Neural cell (in vitro differentiated cells): ENCODE data around the gene GPAM. TPM values are rescaled to one million over a fixed set of nuclear protein-coding genes. Genes with fewer than 3 reads are reported as not detected.

Source experiments
- H2AFZ ChIP-seq: fragments of 200-600, 300-800 bp; sonication (generic), shearing (Covaris generic); 2 replicates; pipeline ENCODE4 v1.6.0; 2014; ENCODE audit warnings: low read depth, mild to moderate bottlenecking, antibody characterized with exemption, low read length, moderate library complexity
- H3F3A ChIP-seq: fragments of 200-600 bp; shearing (Covaris generic); 2 replicates; pipeline ENCODE4 v1.6.1; 2016; ENCODE audit warnings: mild to moderate bottlenecking, moderate library complexity, mixed read lengths, antibody characterized with exemption, low read length; ENCODE audit not compliant: insufficient read depth, poor library complexity, severe bottlenecking
- H3K27ac ChIP-seq: fragments of 200-600, 300-800 bp; sonication (generic), shearing (Covaris generic); 2 replicates; pipeline ENCODE4 v1.5.1; 2014; ENCODE audit warnings: mild to moderate bottlenecking, low read length, moderate library complexity
- H3K27me3 ChIP-seq: fragments of 300-800, 200-600 bp; sonication (generic), shearing (Covaris generic); 2 replicates; pipeline ENCODE4 v1.6.0; 2014; ENCODE audit warnings: mild to moderate bottlenecking, low read depth, low read length, moderate library complexity; ENCODE audit not compliant: insufficient read depth
- H3K36me3 ChIP-seq: fragments of 300-800, 200-600 bp; sonication (generic), shearing (Covaris generic); 2 replicates; pipeline ENCODE4 v1.5.1; 2014; ENCODE audit warnings: mild to moderate bottlenecking, antibody characterized with exemption, low read length, moderate library complexity; ENCODE audit not compliant: insufficient read depth
- H3K4me2 ChIP-seq: fragments of 300-800, 200-600 bp; sonication (generic), shearing (Covaris generic); 2 replicates; pipeline ENCODE4 v1.6.0; 2014; ENCODE audit warnings: mild to moderate bottlenecking, low read length
- H3K4me3 ChIP-seq: fragments of 300-800, 200-600 bp; sonication (generic), shearing (Covaris generic); 2 replicates; pipeline ENCODE4 v1.5.1; 2014; ENCODE audit warnings: mild to moderate bottlenecking, low read length, moderate library complexity
- H3K79me2 ChIP-seq: fragments of 200-600 bp; shearing (Covaris generic); replicated peaks from 2 replicates; pipeline ENCODE4 v1.6.0; 2014; ENCODE audit warnings: mild to moderate bottlenecking, low read length, moderate library complexity; ENCODE audit not compliant: insufficient read depth
- H3K9ac ChIP-seq: fragments of 300-800, 200-600 bp; sonication (generic), shearing (Covaris generic); 2 replicates; pipeline ENCODE4 v1.6.1; 2016; ENCODE audit warnings: mild to moderate bottlenecking, low read length, mixed read lengths
- H3K9me2 ChIP-seq: fragments of 200-600 bp; shearing (Covaris generic); 2 replicates; pipeline ENCODE4 v1.6.1; 2016; ENCODE audit warnings: mild to moderate bottlenecking, low read length, mixed read lengths; ENCODE audit not compliant: insufficient read depth
- H3K9me3 ChIP-seq: fragments of 200-600, 300-800 bp; sonication (generic), shearing (Covaris generic); 2 replicates; pipeline ENCODE4 v1.6.1; 2016; ENCODE audit warnings: mild to moderate bottlenecking, mixed run types, low read length, moderate library complexity, mixed read lengths
- H4K20me1 ChIP-seq: fragments of 200-600 bp; shearing (Covaris generic); 2 replicates; pipeline ENCODE4 v1.6.1; 2016; ENCODE audit warnings: mild to moderate bottlenecking, mixed run types; ENCODE audit not compliant: insufficient read depth
- CTCF ChIP-seq: fragments of 450-650 bp; IDR thresholded peaks from 2 replicates; pipeline ENCODE4 v1.5.1; 2014; ENCODE audit warnings: antibody characterized with exemption, mild to moderate bottlenecking, moderate library complexity; ENCODE audit not compliant: poor library complexity, severe bottlenecking
- EP300 ChIP-seq: fragments of 450-650 bp; conservative IDR thresholded peaks from 2 replicates; pipeline ENCODE4 v1.6.1; 2014; ENCODE audit warnings: antibody characterized with exemption, mild to moderate bottlenecking, moderate library complexity; ENCODE audit not compliant: poor library complexity, severe bottlenecking
- EZH2 ChIP-seq: fragments of 200-600, 300-800 bp; shearing (Covaris generic), sonication (generic); IDR thresholded peaks from 2 replicates; pipeline ENCODE4 v1.6.1; 2014; ENCODE audit warnings: antibody characterized with exemption, low read length, borderline replicate concordance, mild to moderate bottlenecking; ENCODE audit not compliant: insufficient read depth, poor library complexity, severe bottlenecking
- MXI1 ChIP-seq: fragments of 450-650 bp; conservative IDR thresholded peaks from 2 replicates; pipeline ENCODE4 v1.6.1; 2014; ENCODE audit warnings: antibody characterized with exemption, mild to moderate bottlenecking; ENCODE audit not compliant: poor library complexity, severe bottlenecking
- POLR2AphosphoS5 ChIP-seq: IDR thresholded peaks from 2 replicates; pipeline ENCODE4 v1.6.1; 2012
- RAD21 ChIP-seq: fragments of 450-650 bp; conservative IDR thresholded peaks from 2 replicates; pipeline ENCODE4 v1.6.1; 2014; ENCODE audit warnings: antibody characterized with exemption, mild to moderate bottlenecking, moderate library complexity
- REST ChIP-seq: IDR thresholded peaks from 2 replicates; pipeline ENCODE4 v1.6.1; 2012; ENCODE audit warnings: borderline replicate concordance
- SMC3 ChIP-seq: fragments of 450-650 bp; conservative IDR thresholded peaks from 2 replicates; pipeline ENCODE4 v1.6.1; 2014; ENCODE audit warnings: antibody characterized with exemption, mild to moderate bottlenecking, moderate library complexity; ENCODE audit not compliant: poor library complexity
- TAF1 ChIP-seq: IDR thresholded peaks from 2 replicates; pipeline ENCODE4 v1.6.1; 2012; ENCODE audit warnings: low read depth
- polyA plus RNA-seq: library from polyadenylated mRNA; depleted of rRNA; stranded (reverse); fragments of >200 nt; gene quantifications from 2 replicates; pipeline ENCODE4 v1.2.3, GENCODE V29; 2014

The GPAM gene
- polyA plus RNA-seq, 1 donor from 2014 or later: 17.3 TPM

GRCh38 chr10:112146799-112147198 lies 36.8 kb downstream of the GPAM start:
- H3F3A ChIP-seq: no peaks in the 10 kb centered on the region
- no peak overlapping the region for H3K9ac ChIP-seq
- no peaks in the 10 kb centered on the region for H3K9me2 ChIP-seq
- no peaks in the 10 kb centered on the region for H4K20me1 ChIP-seq
- H3K9me3 ChIP-seq: no peaks in the 10 kb centered on the region
- no peaks in the 10 kb centered on the region for H3K36me3 ChIP-seq
- H2AFZ ChIP-seq: no peak overlapping the region
- no peak overlapping the region for H3K4me2 ChIP-seq
- no peak for TF ChIP-seq POLR2AphosphoS5
- TF ChIP-seq EZH2: no peak
- TF ChIP-seq SMC3: no peak
- TF ChIP-seq TAF1: no peak
- no peak for TF ChIP-seq MXI1
- no peak for TF ChIP-seq CTCF
- no peak for TF ChIP-seq REST
- no peak for TF ChIP-seq EP300
- no peak for TF ChIP-seq RAD21
- no peaks in the 10 kb centered on the region for H3K27me3 ChIP-seq
- H3K4me3 ChIP-seq: no peak overlapping the region
- H3K79me2 ChIP-seq: no peaks in the 10 kb centered on the region
- no peak overlapping the region for H3K27ac ChIP-seq

- no peak overlapping the region for H3K27ac ChIP-seq
- no peak overlapping the region for H3K9ac ChIP-seq
- no peak overlapping the region for H3K4me2 ChIP-seq
- TF ChIP-seq EP300: no peak
- no peak for TF ChIP-seq CTCF
- no peak for TF ChIP-seq TAF1
- no peak for TF ChIP-seq RAD21
- TF ChIP-seq MXI1: no peak
- TF ChIP-seq REST: no peak
- no peak for TF ChIP-seq EZH2
- TF ChIP-seq POLR2AphosphoS5: no peak
- no peak for TF ChIP-seq SMC3
- H2AFZ ChIP-seq: no peak overlapping the region
- H3F3A ChIP-seq: no peaks in the 10 kb centered on the region
- H3K27me3 ChIP-seq: no peaks in the 10 kb centered on the region
- H3K36me3 ChIP-seq: no peaks in the 10 kb centered on the region
- no peaks in the 10 kb centered on the region for H3K9me3 ChIP-seq
- no peaks in the 10 kb centered on the region for H4K20me1 ChIP-seq
- H3K4me3 ChIP-seq: no peak overlapping the region
- H3K9me2 ChIP-seq: no peaks in the 10 kb centered on the region
- no peaks in the 10 kb centered on the region for H3K79me2 ChIP-seq
Measured at GRCh38 chr10:112145263-112145662, 38.3 kb downstream of the GPAM start.
